ENCODE results near the gene SCAMP4. TPM values are rescaled to one million over a fixed set of nuclear protein-coding genes. Genes with fewer than 3 reads are reported as not detected.

The SCAMP4 gene
- total and polyA plus RNA-seq, 2 of the 13 experiments (the other 11 are each of a cell fraction or from before 2014, with no cell fraction given), result 10.7 to 13.7 TPM

DNA sequence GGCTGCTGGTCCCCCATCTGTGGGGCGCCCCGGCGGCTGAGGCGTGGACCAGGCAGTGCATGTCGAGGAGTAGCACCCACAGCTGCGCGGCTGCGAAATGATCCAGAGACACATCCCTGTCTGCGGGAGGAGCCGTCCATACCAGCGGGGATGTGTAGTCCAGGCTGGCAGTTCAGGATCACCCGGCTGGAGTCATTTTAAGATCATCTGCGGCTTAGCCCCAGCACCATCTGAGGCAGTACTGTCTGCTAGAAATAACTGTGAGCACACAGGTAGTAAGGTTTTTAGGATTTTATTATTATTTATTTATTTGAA, 3.1 kb downstream of the SCAMP4 start (continued):
- TF ChIP-seq, protein P1, sequence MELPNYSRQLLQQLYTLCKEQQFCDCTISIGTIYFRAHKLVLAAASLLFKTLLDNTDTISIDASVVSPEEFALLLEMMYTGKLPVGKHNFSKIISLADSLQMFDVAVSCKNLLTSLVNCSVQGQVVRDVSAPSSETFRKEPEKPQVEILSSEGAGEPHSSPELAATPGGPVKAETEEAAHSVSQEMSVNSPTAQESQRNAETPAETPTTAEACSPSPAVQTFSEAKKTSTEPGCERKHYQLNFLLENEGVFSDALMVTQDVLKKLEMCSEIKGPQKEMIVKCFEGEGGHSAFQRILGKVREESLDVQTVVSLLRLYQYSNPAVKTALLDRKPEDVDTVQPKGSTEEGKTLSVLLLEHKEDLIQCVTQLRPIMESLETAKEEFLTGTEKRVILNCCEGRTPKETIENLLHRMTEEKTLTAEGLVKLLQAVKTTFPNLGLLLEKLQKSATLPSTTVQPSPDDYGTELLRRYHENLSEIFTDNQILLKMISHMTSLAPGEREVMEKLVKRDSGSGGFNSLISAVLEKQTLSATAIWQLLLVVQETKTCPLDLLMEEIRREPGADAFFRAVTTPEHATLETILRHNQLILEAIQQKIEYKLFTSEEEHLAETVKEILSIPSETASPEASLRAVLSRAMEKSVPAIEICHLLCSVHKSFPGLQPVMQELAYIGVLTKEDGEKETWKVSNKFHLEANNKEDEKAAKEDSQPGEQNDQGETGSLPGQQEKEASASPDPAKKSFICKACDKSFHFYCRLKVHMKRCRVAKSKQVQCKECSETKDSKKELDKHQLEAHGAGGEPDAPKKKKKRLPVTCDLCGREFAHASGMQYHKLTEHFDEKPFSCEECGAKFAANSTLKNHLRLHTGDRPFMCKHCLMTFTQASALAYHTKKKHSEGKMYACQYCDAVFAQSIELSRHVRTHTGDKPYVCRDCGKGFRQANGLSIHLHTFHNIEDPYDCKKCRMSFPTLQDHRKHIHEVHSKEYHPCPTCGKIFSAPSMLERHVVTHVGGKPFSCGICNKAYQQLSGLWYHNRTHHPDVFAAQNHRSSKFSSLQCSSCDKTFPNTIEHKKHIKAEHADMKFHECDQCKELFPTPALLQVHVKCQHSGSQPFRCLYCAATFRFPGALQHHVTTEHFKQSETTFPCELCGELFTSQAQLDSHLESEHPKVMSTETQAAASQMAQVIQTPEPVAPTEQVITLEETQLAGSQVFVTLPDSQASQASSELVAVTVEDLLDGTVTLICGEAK (IDR thresholded peaks at IDR 0.05), result no peak
- TF ChIP-seq, protein P1 (CRISPR knock-in tag; IDR thresholded peaks at IDR 0.05), result no peak
- TF ChIP-seq ONECUT2 (CRISPR knock-in tag; IDR thresholded peaks at IDR 0.05) (no peak), ZNF800 (CRISPR knock-in tag; IDR thresholded peaks at IDR 0.05) (0 out of 2 replicates have a peak, but pooled peaks have one; percentile 8)

Data from HepG2 (cell line).